DOHH2 (cell line): ENCODE results near the gene SMURF2.

Source experiments
- CTCF ChIP-seq: fragments of 200-600 bp; sonication (generic); IDR thresholded peaks from one replicate; pipeline ENCODE4 v1.5.1; 2014; ENCODE audit warnings: antibody characterized with exemption, mild to moderate bottlenecking, low read depth, low read length; ENCODE audit not compliant: poor library complexity, severe bottlenecking
- EZH2phosphoT487 ChIP-seq: fragments of 200-600 bp; sonication (generic); IDR thresholded peaks from 2 replicates; pipeline ENCODE4 v1.6.1; 2017; ENCODE audit warnings: borderline replicate concordance, mild to moderate bottlenecking, antibody characterized with exemption, low read length, moderate library complexity, mixed read lengths

GRCh38 chr17:64626827-64627226 is 35.3 kb downstream of the SMURF2 start:
- TF ChIP-seq CTCF (no peak), EZH2phosphoT487 (no peak)
